Left lung (tissue), 10 donors: ENCODE measurements around the gene ABCA7. TPM values are rescaled to one million over a fixed set of nuclear protein-coding genes. Genes with fewer than 3 reads are reported as not detected.

Experiments
- ATAC-seq: fragments of 200-7000 bp; cut with Tn5 transposase; one replicate; pipeline ENCODE4 v1.9.1; 2020; ENCODE audit warnings: moderate library complexity
- DNase-seq, 4 donors: peaks; one replicate each; pipeline ENCODE4 v3.0.0-alpha.2; 2013 to 2020
- H3K27ac ChIP-seq, 2 donors: fragments of 200-600 bp; sonication (generic) in 1 of 2; one replicate each; pipeline versions ENCODE4 v1.5.0 to v1.8.0; 2020 to 2021
- H3K27me3 ChIP-seq, 2 donors: fragments of 200-600 bp; sonication (generic) in 1 of 2; one replicate each; pipeline versions ENCODE4 v1.5.0 to v1.8.0; 2020 to 2021
- H3K36me3 ChIP-seq, 2 donors: fragments of 200-600 bp; sonication (generic) in 1 of 2; one replicate each; pipeline versions ENCODE4 v1.5.0 to v1.8.0; 2020 to 2021
- H3K4me1 ChIP-seq, 2 donors: fragments of 200-600 bp; one replicate each; pipeline ENCODE4 v1.8.0; 2021
- H3K4me3 ChIP-seq, 2 donors: fragments of 200-600 bp; sonication (generic) in 1 of 2; one replicate each; pipeline versions ENCODE4 v1.5.0 to v1.8.0; 2020 to 2021; ENCODE audit warnings: mild to moderate bottlenecking in 1 of 2
- H3K9me3 ChIP-seq, 2 donors: fragments of 200-600 bp; sonication (generic) in 1 of 2; one replicate each; pipeline versions ENCODE4 v1.5.0 to v1.8.0; 2020 to 2021
- CTCF ChIP-seq, 2 donors: fragments of 200-600 bp; sonication (generic) in 1 of 2; IDR thresholded peaks; one replicate each; pipeline versions ENCODE4 v1.5.0 to v1.8.0; 2021; ENCODE audit warnings: antibody characterized with exemption in 2 of 2
- intact Hi-C, 2 donors: fragments of 100-400 bp; cut with DNase I; formaldehyde crosslinking; loops; one replicate each; pipeline versions ENCODE4 v1.11.2 to v1.14.2; 2022
- polyA plus RNA-seq, 6 donors: library from polyadenylated mRNA; unstranded; fragments of 120-200 nt; gene quantifications; one replicate each; pipeline ENCODE4 v1.2.1, GENCODE V29; 2013; ENCODE audit not compliant: insufficient read length in 6 of 6
- total RNA-seq, 2 donors: library from RNA; stranded (reverse); fragmentation: NEBNext Ultra II Directional; extraction: Animal tissue kit (Norgen Biotek cat#: 25700); gene quantifications; one replicate each; pipeline ENCODE4 v1.2.1, GENCODE V29; 2021
- donor health status: DM: no; HTN: yes; CAD: no.
- donor health status: DM: no; HTN: no; CAD: no.

The ABCA7 gene
- total and polyA plus RNA-seq, 8 donors, result 3.3 to 52.2 (median 4.9) TPM

- intact Hi-C loops, result no loop called here
- Histone ChIP-seq H3K27me3 (peaks cover 6 to 29% of the 10 kb centered on the region in 2 donors), H3K9me3 (no peaks in the 10 kb centered on the region), H3K27ac (peak overlapping the region in 1 of 2 donors; percentile 28), H3K4me3 (no peak overlapping the region), H3K4me1 (peaks cover 12 to 93% of the 10 kb centered on the region in 2 donors), H3K36me3 (peaks cover 0 to 46% of the 10 kb centered on the region in 2 donors)
- no peak for ATAC-seq
- no peak for TF ChIP-seq CTCF (IDR thresholded peaks at IDR 0.05)
- no peak for DNase-seq
Observed at GRCh38 chr19:1073063-1073955, 33.4 kb downstream of the ABCA7 start.

- Histone ChIP-seq H3K27ac (peak overlapping the region; percentile 56 to 82), H3K27me3 (peaks cover 6 to 25% of the 10 kb centered on the region in 2 donors), H3K9me3 (no peaks in the 10 kb centered on the region), H3K4me1 (peaks cover 12 to 86% of the 10 kb centered on the region in 2 donors), H3K36me3 (peaks cover 0 to 47% of the 10 kb centered on the region in 2 donors), H3K4me3 (peak overlapping the region in 1 of 2 donors; percentile 30)
- DNase-seq (peak in 1 of 4 donors; percentile 31), ATAC-seq (no peak)
- intact Hi-C loops, result no loop called here
- TF ChIP-seq CTCF (IDR thresholded peaks at IDR 0.05), result no peak
Observed at GRCh38 chr19:1073956-1074517, 34.1 kb downstream of the ABCA7 start.

GRCh38 chr19:1074544-1075283 is 34.8 kb downstream of the ABCA7 start:
- no peaks in the 10 kb centered on the region for H3K9me3 ChIP-seq
- DNase-seq (peak in 3 of 4 donors; percentile 58 to 97 (median 93)), ATAC-seq (peak; percentile 75)
- peaks cover 12 to 79% of the 10 kb centered on the region in 2 donors for H3K4me1 ChIP-seq
- H3K27me3 ChIP-seq, result peaks cover 6 to 18% of the 10 kb centered on the region in 2 donors
- intact Hi-C loops, result no loop called here
- peak overlapping the region; percentile 59 to 82 for H3K27ac ChIP-seq
- H3K36me3 ChIP-seq, result peaks cover 0 to 54% of the 10 kb centered on the region in 2 donors
- peak overlapping the region in 1 of 2 donors; percentile 30 for H3K4me3 ChIP-seq
- TF ChIP-seq CTCF (IDR thresholded peaks at IDR 0.05), result no peak

- no peak for DNase-seq
- peak; percentile 19 for ATAC-seq
Observed at GRCh38 chr19:1076046-1076386, 36.1 kb downstream of the ABCA7 start.

More at GRCh38 chr19:1076046-1076386, 36.1 kb downstream of the ABCA7 start:
- Histone ChIP-seq H3K27me3 (peaks cover under 1 to 5% of the 10 kb centered on the region in 2 donors), H3K4me1 (peaks cover 12 to 68% of the 10 kb centered on the region in 2 donors), H3K4me3 (no peak overlapping the region), H3K27ac (peak overlapping the region; percentile 59 to 82), H3K9me3 (no peaks in the 10 kb centered on the region), H3K36me3 (peaks cover 0 to 60% of the 10 kb centered on the region in 2 donors)
- no peak for TF ChIP-seq CTCF (IDR thresholded peaks at IDR 0.05)
- intact Hi-C loops, result no loop called here
